Fibroblast of lung (primary cell): ENCODE data around the gene ATG7.

Experiments used
- CTCF ChIP-seq, 2 donors: IDR thresholded peaks in 1 of 2; conservative IDR thresholded peaks in 1 of 2; 1 replicate in 1 of 2; 2 replicates in 1 of 2; pipeline ENCODE4 v1.5.1; 2011 to 2012; ENCODE audit warnings: low read length in 2 of 2, control low read depth in 1 of 2, inconsistent platforms in 1 of 2, low read depth in 1 of 2, mild to moderate bottlenecking in 1 of 2
- EZH2 ChIP-seq: IDR thresholded peaks from 2 replicates; pipeline ENCODE4 v1.5.1; 2012; ENCODE audit warnings: low read length, control low read depth, mild to moderate bottlenecking; ENCODE audit errors: missing control alignments

GRCh38 chr3:11570789-11571495 is 298.7 kb downstream of the ATG7 start:
- no peak for TF ChIP-seq CTCF (conservative IDR thresholded peaks at IDR 0.05 in 1 of 2, IDR thresholded peaks at IDR 0.05 in 1 of 2; ENCODE audit: low read depth in 1 of 2, low read length in 2 of 2)
- no peak for TF ChIP-seq EZH2
